ENCODE data around the gene TUBA1B. TPM values are rescaled to one million over a fixed set of nuclear protein-coding genes. Genes with fewer than 3 reads are reported as not detected.

Gene TUBA1B
- total RNA-seq, 1 experiment from 2014 or later, result 1,866 TPM

- ChIA-PET POLR2A (no interaction called here), CTCF (interaction anchor here (1.2 to 4.9 kb wide), 6 partner anchors 18 to 94 kb away, joined by 4 to 40 read pairs (median 8); partner anchors contain the start of genes LMBR1L and RHEBL1)
- intact Hi-C loops (cut with micrococcal nuclease; ENCODE audit: unreplicated experiment), result no loop called here
- Histone ChIP-seq H3K36me3 (ENCODE audit: control insufficient read depth, insufficient read depth, low read length) (no peaks in the 10 kb centered on the region), H3K9me3 (no peaks in the 10 kb centered on the region), H3K4me3 (ENCODE audit: low read depth, low read length) (no peak overlapping the region), H3K27me3 (replicated peaks; ENCODE audit: control insufficient read depth, insufficient read depth, low read length) (peaks cover 17% of the 10 kb centered on the region; the same call in 1 of the 2 replicates), H3K4me1 (peaks cover 11% of the 10 kb centered on the region)
- no peaks in the 10 kb centered on the region for H3K9me3 Mint-ChIP-seq (ENCODE audit: unreplicated experiment)
- DNase-seq, result no peak
- H3K36me3 Mint-ChIP-seq (ENCODE audit: insufficient read depth, unreplicated experiment), result peaks cover 17% of the 10 kb centered on the region
- BruUV-seq (replicated peaks), result no TSS peak
- no peak for TF ChIP-seq CTCF (IDR thresholded peaks at IDR 0.05; ENCODE audit: insufficient read depth in 1 of 2, low read depth in 1 of 2, low read length in 1 of 2, severe bottlenecking in 1 of 2, unreplicated experiment in 1 of 2)
- peak overlapping the region; percentile 38 for H3K4me3 Mint-ChIP-seq (ENCODE audit: unreplicated experiment)
- H3K4me1 Mint-ChIP-seq (ENCODE audit: low read depth, unreplicated experiment), result peaks cover 7% of the 10 kb centered on the region
- peaks cover 28% of the 10 kb centered on the region for H3K27me3 Mint-ChIP-seq (ENCODE audit: insufficient read depth, unreplicated experiment)
- no peak overlapping the region for H3K27ac Mint-ChIP-seq (ENCODE audit: unreplicated experiment)
Observed at GRCh38 chr12:49091056-49091835, 39.9 kb downstream of the TUBA1B start.

GRCh38 chr12:49089821-49090773, 41.1 kb downstream of the TUBA1B start:
- intact Hi-C loops (cut with micrococcal nuclease; ENCODE audit: unreplicated experiment), result no loop called here
- Histone ChIP-seq H3K27me3 (replicated peaks; ENCODE audit: control insufficient read depth, insufficient read depth, low read length) (peaks cover 17% of the 10 kb centered on the region; the same call in 1 of the 2 replicates), H3K4me3 (ENCODE audit: low read depth, low read length) (peak overlapping the region; percentile 21), H3K9me3 (no peaks in the 10 kb centered on the region), H3K4me1 (peaks cover 11% of the 10 kb centered on the region), H3K36me3 (ENCODE audit: control insufficient read depth, insufficient read depth, low read length) (no peaks in the 10 kb centered on the region)
- H3K4me1 Mint-ChIP-seq (ENCODE audit: low read depth, unreplicated experiment), result peaks cover 7% of the 10 kb centered on the region
- peak overlapping the region; percentile 38 for H3K4me3 Mint-ChIP-seq (ENCODE audit: unreplicated experiment)
- H3K36me3 Mint-ChIP-seq (ENCODE audit: insufficient read depth, unreplicated experiment), result peaks cover 9% of the 10 kb centered on the region
- no peak overlapping the region for H3K27ac Mint-ChIP-seq (ENCODE audit: unreplicated experiment)
- DNase-seq, result peak in 1 of 2 experiments; percentile 41
- no peaks in the 10 kb centered on the region for H3K9me3 Mint-ChIP-seq (ENCODE audit: unreplicated experiment)
- BruUV-seq (replicated peaks), result no TSS peak
- TF ChIP-seq CTCF (IDR thresholded peaks at IDR 0.05; ENCODE audit: insufficient read depth in 1 of 2, low read depth in 1 of 2, low read length in 1 of 2, severe bottlenecking in 1 of 2, unreplicated experiment in 1 of 2), result peak in 1 of 2 experiments; percentile 41
- ChIA-PET POLR2A (no interaction called here), CTCF (interaction anchor here (0.6 to 4.9 kb wide), 7 partner anchors 10 to 41 kb away, joined by 3 to 47 read pairs (median 40); partner anchors contain the start of genes LMBR1L and TUBA1B)
- H3K27me3 Mint-ChIP-seq (ENCODE audit: insufficient read depth, unreplicated experiment), result peaks cover 26% of the 10 kb centered on the region

GRCh38 chr12:49088932-49089330, 42.3 kb downstream of the TUBA1B start:
- intact Hi-C loops (cut with micrococcal nuclease; ENCODE audit: unreplicated experiment), result loop anchor here (1.0 kb wide), 6 partner anchors 9 to 145 kb away; partner anchors contain the start of gene LMBR1L
- ChIA-PET POLR2A (interaction anchor here (1.2 to 1.5 kb wide), 2 partner anchors 32 to 42 kb away, joined by 5 to 6 read pairs; partner anchors contain the start of gene TUBA1B), CTCF (interaction anchor here (0.6 to 2.8 kb wide), 25 partner anchors 8 to 147 kb away, joined by 3 to 81 read pairs (median 7); partner anchors contain the start of genes LMBR1L, RHEBL1 and TUBA1B)
- no peak for TF ChIP-seq CTCF (IDR thresholded peaks at IDR 0.05; ENCODE audit: insufficient read depth in 1 of 2, low read depth in 1 of 2, low read length in 1 of 2, severe bottlenecking in 1 of 2, unreplicated experiment in 1 of 2)
- Mint-ChIP-seq H3K9me3 (ENCODE audit: unreplicated experiment) (no peaks in the 10 kb centered on the region), H3K36me3 (ENCODE audit: insufficient read depth, unreplicated experiment) (peaks cover 5% of the 10 kb centered on the region), H3K4me3 (ENCODE audit: unreplicated experiment) (peak overlapping the region; percentile 50), H3K4me1 (ENCODE audit: low read depth, unreplicated experiment) (peaks cover 5% of the 10 kb centered on the region), H3K27me3 (ENCODE audit: insufficient read depth, unreplicated experiment) (peaks cover 23% of the 10 kb centered on the region), H3K27ac (ENCODE audit: unreplicated experiment) (no peak overlapping the region)
- Histone ChIP-seq H3K27me3 (replicated peaks; ENCODE audit: control insufficient read depth, insufficient read depth, low read length) (peaks cover 13% of the 10 kb centered on the region; the same call in 1 of the 2 replicates), H3K9me3 (no peaks in the 10 kb centered on the region), H3K4me3 (ENCODE audit: low read depth, low read length) (no peak overlapping the region), H3K36me3 (ENCODE audit: control insufficient read depth, insufficient read depth, low read length) (no peaks in the 10 kb centered on the region), H3K4me1 (peaks cover 11% of the 10 kb centered on the region)
- no peak for DNase-seq
- BruUV-seq (replicated peaks), result no TSS peak
